Panc1 (cell line): ENCODE results near the gene PELI2.

Experiments used
- CTCF ChIP-seq: fragments of 450-650 bp; IDR thresholded peaks from 2 replicates; pipeline ENCODE4 v1.5.1; 2017; ENCODE audit warnings: mild to moderate bottlenecking
- POLR2AphosphoS5 ChIP-seq: IDR thresholded peaks from 2 replicates; pipeline ENCODE4 v1.6.1; 2012; ENCODE audit warnings: mild to moderate bottlenecking, low read depth, low read length, moderate library complexity
- REST ChIP-seq, 2 experiments: IDR thresholded peaks; 2 replicates each; pipeline ENCODE4 v1.6.1; 2011 to 2012; ENCODE audit warnings: low read depth in 2 of 2, control low read depth in 1 of 2, low read length in 1 of 2, mild to moderate bottlenecking in 1 of 2, moderate library complexity in 1 of 2; ENCODE audit not compliant: insufficient read depth in 1 of 2
- SIN3A ChIP-seq: IDR thresholded peaks from 2 replicates; pipeline ENCODE4 v1.6.1; 2012; ENCODE audit warnings: low read depth, mild to moderate bottlenecking, low read length, moderate library complexity, borderline replicate concordance; ENCODE audit not compliant: insufficient read depth

DNA sequence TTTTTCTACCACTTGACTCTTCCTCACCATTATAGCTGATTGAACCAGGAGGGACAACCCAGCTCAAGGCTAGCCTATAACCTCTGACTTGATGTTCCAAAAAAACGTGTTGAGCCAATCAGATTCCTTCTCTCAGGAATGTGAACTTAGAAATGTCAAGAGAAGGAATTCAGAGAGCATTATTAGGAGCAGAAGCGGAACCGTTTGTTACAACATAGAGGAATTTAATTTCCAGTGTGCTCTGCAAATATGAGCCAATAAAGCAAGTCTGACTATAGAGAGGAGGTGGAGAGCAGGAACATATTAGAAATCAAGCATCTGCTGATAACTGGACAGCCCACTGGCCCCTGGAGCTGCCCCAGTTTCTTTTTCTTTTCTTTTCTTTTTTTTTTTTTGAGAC, 15.3 kb upstream of the PELI2 start:
- TF ChIP-seq CTCF (no peak), REST (IDR thresholded peaks at IDR 0.05; ENCODE audit: insufficient read depth in 1 of 2, low read depth in 2 of 2, low read length in 1 of 2) (no peak), POLR2AphosphoS5 (no peak), SIN3A (no peak)
